A549 (cell line): ENCODE measurements around the gene PSMG1. TPM values are rescaled to one million over a fixed set of nuclear protein-coding genes. Genes with fewer than 3 reads are reported as not detected.

ENCODE experiments used
- ATAC-seq, 2 experiments: fragments of 200-7000 bp in 1 of 2; fragments of >200 bp in 1 of 2; cut with Nextera tagmentation in 1 of 2; cut with Tn5 transposase in 1 of 2; 3 replicates each; pipeline versions ENCODE4 v1.8.0 to v1.9.1; 2018 to 2020; ENCODE audit warnings: mild to moderate bottlenecking in 1 of 2, moderate library complexity in 1 of 2
- CTCF ChIA-PET: fragments of 300-600 bp; sonication (Branson Sonifier 250); formaldehyde crosslinking; extraction: SDS; loops from one replicate; lab custom pipeline; 2021; ENCODE audit warnings: antibody characterized with exemption, inconsistent platforms; lab: Yijun Ruan, JAX
- POLR2A ChIA-PET: fragments of 350-600 bp; formaldehyde crosslinking; extraction: SDS; loops from one replicate; lab custom pipeline; 2021; ENCODE audit warnings: antibody characterized with exemption, inconsistent platforms; lab: Yijun Ruan, JAX
- DNase-seq, 2 experiments: peaks; one replicate each; pipeline versions ENCODE4 v3.0.0 to v3.0.0-alpha.2; 2011 to 2016; ENCODE audit warnings: low read depth in 1 of 2, low spot score in 1 of 2
- FAIRE-seq: peaks from 2 replicates; lab custom pipeline; 2011; peaks lifted over from hg19 to GRCh38; lab: Jason Lieb, UNC
- H3K27ac ChIP-seq, 2 experiments: fragments of >200 bp; sonication (Bioruptor Twin); formaldehyde crosslinking; 3 replicates each; pipeline ENCODE4 v1.5.1; 2016 to 2017
- H3K4me1 ChIP-seq: fragments of >200 bp; sonication (Bioruptor Twin); formaldehyde crosslinking; 3 replicates; pipeline ENCODE4 v1.6.1; 2016
- H3K4me2 ChIP-seq: fragments of >200 bp; sonication (Bioruptor Twin); formaldehyde crosslinking; 3 replicates; pipeline ENCODE4 v1.6.1; 2016
- H3K4me3 ChIP-seq: fragments of >200 bp; sonication (Bioruptor Twin); formaldehyde crosslinking; 3 replicates; pipeline ENCODE4 v1.5.1; 2016
- H3K9me3 ChIP-seq: fragments of >200 bp; sonication (Bioruptor Twin); formaldehyde crosslinking; 3 replicates; pipeline ENCODE4 v1.6.1; 2016
- ATOH8 ChIP-seq: fragments of 250-450 bp; sonication (Bioruptor Pico); IDR thresholded peaks from 2 replicates; pipeline ENCODE4 v1.5.0; 2020; ENCODE audit warnings: low read depth, mild to moderate bottlenecking, moderate library complexity
- BCL3 ChIP-seq: fragments of >200 bp; sonication (Bioruptor Twin); formaldehyde crosslinking; IDR thresholded peaks from 3 replicates; pipeline ENCODE4 v1.6.1; 2016
- E2F6 ChIP-seq: IDR thresholded peaks from 2 replicates; pipeline ENCODE4 v1.6.1; 2012; ENCODE audit warnings: low read depth, borderline replicate concordance
- EHF ChIP-seq: fragments of 250-450 bp; sonication (Bioruptor Pico); IDR thresholded peaks from 2 replicates; pipeline ENCODE4 v1.5.0; 2020; ENCODE audit warnings: mild to moderate bottlenecking
- ELK1 ChIP-seq: fragments of 150-350 bp; IDR thresholded peaks from 2 replicates; pipeline ENCODE4 v1.6.1; 2014; ENCODE audit warnings: low read depth, mild to moderate bottlenecking, low read length
- HMGXB4 ChIP-seq: fragments of 250-450 bp; sonication (Bioruptor Pico); IDR thresholded peaks from 2 replicates; pipeline ENCODE4 v1.5.0; 2021; ENCODE audit warnings: mild to moderate bottlenecking, moderate library complexity, borderline replicate concordance
- HOXB13 ChIP-seq: fragments of 250-450 bp; sonication (Bioruptor Pico); IDR thresholded peaks from 2 replicates; pipeline ENCODE4 v1.5.0; 2020; ENCODE audit warnings: low read depth, mild to moderate bottlenecking, moderate library complexity
- HOXB5 ChIP-seq: fragments of 250-450 bp; sonication (Bioruptor Pico); IDR thresholded peaks from 2 replicates; pipeline ENCODE4 v1.5.0; 2020; ENCODE audit warnings: mild to moderate bottlenecking, moderate library complexity
- JUNB ChIP-seq: fragments of >200 bp; sonication (Bioruptor Twin); formaldehyde crosslinking; IDR thresholded peaks from 2 replicates; pipeline ENCODE4 v1.6.1; 2016
- KDM1A ChIP-seq: fragments of 200-600 bp; sonication (generic); IDR thresholded peaks from 2 replicates; pipeline ENCODE4 v1.6.1; 2016; ENCODE audit warnings: low read depth, mild to moderate bottlenecking
- MAFK ChIP-seq: fragments of 450-650 bp; IDR thresholded peaks from 2 replicates; pipeline ENCODE4 v1.6.1; 2014; ENCODE audit not compliant: partially characterized antibody
- MAX ChIP-seq: IDR thresholded peaks from 2 replicates; pipeline ENCODE4 v1.6.1; 2012
- MYC ChIP-seq: IDR thresholded peaks from 2 replicates; pipeline ENCODE4 v1.6.1; 2012; ENCODE audit warnings: mild to moderate bottlenecking, inconsistent platforms, low read length, improper control_type of control experiment, borderline replicate concordance
- PBX3 ChIP-seq: IDR thresholded peaks from 2 replicates; pipeline ENCODE4 v1.6.1; 2012
- REST ChIP-seq: fragments of 200-600 bp; sonication (generic); IDR thresholded peaks from 2 replicates; pipeline ENCODE4 v1.6.1; 2016; ENCODE audit warnings: antibody characterized with exemption, mild to moderate bottlenecking, moderate library complexity
- TP53 ChIP-seq: fragments of 250-450 bp; sonication (Bioruptor Pico); IDR thresholded peaks from 2 replicates; pipeline ENCODE4 v1.5.0; 2021; ENCODE audit warnings: mild to moderate bottlenecking, moderate library complexity
- WGBS: methylation state at CpG from one replicate; pipeline ENCODE4 v1.1.6; 2017; ENCODE audit errors: missing lambda C conversion rate; 5-methylcytosine and 5-hydroxymethylcytosine counted together
- polyA plus RNA-seq, 4 experiments: library from polyadenylated mRNA; depleted of rRNA in 3 of 4; stranded (reverse); fragments of >200 nt; fragmentation: RNase III in 1 of 4; extraction: RNeasy Plus Mini Kit Qiagen cat#74134 plus additional on column Dnase treatment in 1 of 4; gene quantifications; 2 replicates in 3 of 4; 3 replicates in 1 of 4; pipeline ENCODE4 v1.2.3, GENCODE V29; 2011 to 2017

PSMG1 gene
- polyA plus RNA-seq, 2 of the 4 experiments (the other 2 are of a cell fraction): 95.8 to 96.0 TPM

GRCh38 chr21:39186676-39187075 is 3.4 kb upstream of the PSMG1 start (continued):
- TF ChIP-seq REST: no peak
- no peak for TF ChIP-seq TP53 (CRISPR knock-in tag)
- TF ChIP-seq HOXB13 (CRISPR knock-in tag): no peak
- TF ChIP-seq MYC: no peak

- FAIRE-seq (no peak), ATAC-seq (no peak), DNase-seq (no peak)
- H3K27ac ChIP-seq: no peak overlapping the region
- TF ChIP-seq HMGXB4 (CRISPR knock-in tag): no peak
- no peak for TF ChIP-seq EHF (CRISPR knock-in tag)
- 85% methylated on average over 2 of the region's 2 CpGs for WGBS
- CTCF ChIA-PET: no interaction called here
- H3K9me3 ChIP-seq: no peaks in the 10 kb centered on the region
- no peak overlapping the region for H3K4me3 ChIP-seq
- H3K4me2 ChIP-seq: peak overlapping the region; percentile 63; the same call in 2 of the 3 replicates
- POLR2A ChIA-PET: no interaction called here
- H3K4me1 ChIP-seq: 0 out of 3 replicates have a peak, but pooled peaks cover 9% of the 10 kb centered on the region
These were observed 1.9 kb upstream of the PSMG1 start for GRCh38 chr21:39185157-39185556.

- CTCF ChIA-PET: no interaction called here
- FAIRE-seq (no peak), DNase-seq (no peak), ATAC-seq (no peak)
- H3K4me3 ChIP-seq: peak overlapping the region; percentile 94
- POLR2A ChIA-PET: interaction anchor here (0.7 to 1.4 kb wide), 5 partner anchors 35 to 203 kb away, joined by 3 to 5 read pairs (median 4); partner anchors contain the start of gene HMGN1
- peak overlapping the region; percentile 93 to 94 for H3K27ac ChIP-seq
- no peaks in the 10 kb centered on the region for H3K9me3 ChIP-seq
- 0 out of 3 replicates have a peak, but pooled peaks cover 9% of the 10 kb centered on the region for H3K4me1 ChIP-seq
- WGBS: 2% methylated on average over 21 of the region's 22 CpGs
- peak overlapping the region; percentile 63 for H3K4me2 ChIP-seq
- TF ChIP-seq ATOH8 (CRISPR knock-in tag) (no peak), MAX (no peak), REST (no peak), E2F6 (no peak), KDM1A (no peak), MAFK (no peak), ELK1 (no peak), PBX3 (no peak), BCL3 (no peak), HOXB5 (CRISPR knock-in tag) (no peak), JUNB (no peak)
These were observed 1.1 kb upstream of the PSMG1 start for GRCh38 chr21:39184050-39184980.
